PFSK-1 (cell line): ENCODE data around the gene TECTA.

Experiments used
- FOXP2 ChIP-seq: optimal IDR thresholded peaks from 2 replicates; pipeline ENCODE3; 2011; ENCODE audit warnings: borderline replicate concordance, control low read depth, inconsistent platforms; ENCODE audit not compliant: insufficient read depth; ENCODE audit errors: extremely low read length, extremely low read depth
- POLR2AphosphoS5 ChIP-seq: IDR thresholded peaks from 2 replicates; pipeline ENCODE4 v1.6.1; 2012; ENCODE audit warnings: low read depth, mild to moderate bottlenecking, control low read depth, low read length, moderate library complexity
- SIN3A ChIP-seq: IDR thresholded peaks from 2 replicates; pipeline ENCODE4 v1.6.1; 2012; ENCODE audit warnings: mild to moderate bottlenecking, low read length, moderate library complexity, borderline replicate concordance; ENCODE audit not compliant: insufficient read depth
- TAF1 ChIP-seq: IDR thresholded peaks from 2 replicates; pipeline ENCODE4 v1.6.1; 2012; ENCODE audit warnings: low read length, control low read depth, borderline replicate concordance; ENCODE audit not compliant: insufficient read depth
- TF ChIP-seq, protein P1 (sequence below), 2 experiments: IDR thresholded peaks; 2 replicates each; pipeline versions ENCODE4 v1.6.1 to v1.8.0; 2011 to 2012; ENCODE audit warnings: low read depth in 2 of 2, low read length in 2 of 2, control low read depth in 1 of 2, inconsistent platforms in 1 of 2, mild to moderate bottlenecking in 1 of 2, moderate library complexity in 1 of 2; ENCODE audit not compliant: insufficient read depth in 1 of 2

TECTA gene

DNA sequence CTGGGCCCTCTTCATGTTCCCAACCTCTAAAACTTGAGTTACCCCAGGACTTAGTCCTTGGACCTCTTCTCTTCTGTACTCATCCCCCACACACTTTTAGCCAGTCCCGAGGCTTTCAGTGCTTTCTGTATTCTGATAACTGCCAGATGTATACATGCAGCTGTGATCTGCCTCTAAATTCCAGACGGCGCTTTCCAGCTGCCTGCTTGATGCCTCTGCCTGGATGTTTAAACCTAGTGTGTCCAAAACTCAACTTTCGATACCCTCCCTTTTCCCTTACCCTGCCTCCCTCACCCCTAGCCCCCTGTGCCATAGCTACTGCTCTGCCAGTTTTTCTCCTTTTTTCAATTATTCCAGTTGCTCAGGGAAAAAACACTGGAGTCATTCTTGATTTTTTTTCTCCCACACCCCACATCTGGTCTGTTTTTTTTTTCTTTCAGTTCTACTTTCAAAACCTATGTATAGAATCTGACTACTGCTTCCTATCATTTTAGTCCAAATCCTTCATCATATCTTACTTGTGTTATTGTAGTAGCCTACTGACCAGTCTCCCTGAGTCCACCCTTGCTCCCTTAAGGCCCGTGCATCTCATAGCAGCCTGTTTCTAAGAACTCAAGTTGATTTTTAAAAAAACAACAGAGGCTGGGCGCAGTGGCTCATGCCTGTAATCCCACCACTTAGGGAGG, 32.9 kb upstream of the TECTA start:
- TF ChIP-seq SIN3A (no peak), FOXP2 (no peak), TAF1 (no peak), POLR2AphosphoS5 (no peak)
- TF ChIP-seq, protein P1, sequence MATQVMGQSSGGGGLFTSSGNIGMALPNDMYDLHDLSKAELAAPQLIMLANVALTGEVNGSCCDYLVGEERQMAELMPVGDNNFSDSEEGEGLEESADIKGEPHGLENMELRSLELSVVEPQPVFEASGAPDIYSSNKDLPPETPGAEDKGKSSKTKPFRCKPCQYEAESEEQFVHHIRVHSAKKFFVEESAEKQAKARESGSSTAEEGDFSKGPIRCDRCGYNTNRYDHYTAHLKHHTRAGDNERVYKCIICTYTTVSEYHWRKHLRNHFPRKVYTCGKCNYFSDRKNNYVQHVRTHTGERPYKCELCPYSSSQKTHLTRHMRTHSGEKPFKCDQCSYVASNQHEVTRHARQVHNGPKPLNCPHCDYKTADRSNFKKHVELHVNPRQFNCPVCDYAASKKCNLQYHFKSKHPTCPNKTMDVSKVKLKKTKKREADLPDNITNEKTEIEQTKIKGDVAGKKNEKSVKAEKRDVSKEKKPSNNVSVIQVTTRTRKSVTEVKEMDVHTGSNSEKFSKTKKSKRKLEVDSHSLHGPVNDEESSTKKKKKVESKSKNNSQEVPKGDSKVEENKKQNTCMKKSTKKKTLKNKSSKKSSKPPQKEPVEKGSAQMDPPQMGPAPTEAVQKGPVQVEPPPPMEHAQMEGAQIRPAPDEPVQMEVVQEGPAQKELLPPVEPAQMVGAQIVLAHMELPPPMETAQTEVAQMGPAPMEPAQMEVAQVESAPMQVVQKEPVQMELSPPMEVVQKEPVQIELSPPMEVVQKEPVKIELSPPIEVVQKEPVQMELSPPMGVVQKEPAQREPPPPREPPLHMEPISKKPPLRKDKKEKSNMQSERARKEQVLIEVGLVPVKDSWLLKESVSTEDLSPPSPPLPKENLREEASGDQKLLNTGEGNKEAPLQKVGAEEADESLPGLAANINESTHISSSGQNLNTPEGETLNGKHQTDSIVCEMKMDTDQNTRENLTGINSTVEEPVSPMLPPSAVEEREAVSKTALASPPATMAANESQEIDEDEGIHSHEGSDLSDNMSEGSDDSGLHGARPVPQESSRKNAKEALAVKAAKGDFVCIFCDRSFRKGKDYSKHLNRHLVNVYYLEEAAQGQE (IDR thresholded peaks at IDR 0.05; ENCODE audit: insufficient read depth in 1 of 2, low read depth in 2 of 2, low read length in 2 of 2): no peak

DNA sequence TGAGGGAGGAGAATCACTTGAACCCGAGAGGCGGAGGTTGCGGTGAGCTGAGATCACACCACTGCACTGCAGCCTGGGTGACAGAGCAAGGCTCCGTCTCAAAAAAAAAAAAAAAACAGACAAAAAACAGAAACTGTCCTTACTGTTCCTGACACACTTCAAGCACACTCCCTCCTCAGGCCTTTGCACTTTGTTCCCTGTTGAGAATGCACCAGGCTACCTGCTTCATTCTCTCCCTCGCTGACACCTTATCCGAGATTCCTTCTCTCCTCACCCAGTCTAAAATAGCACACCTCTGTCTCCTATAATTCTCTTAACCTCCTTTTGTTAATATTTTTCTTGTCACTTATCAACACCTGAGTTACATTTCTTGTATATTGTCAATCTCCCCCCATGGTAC, 32.3 kb upstream of the TECTA start:
- TF ChIP-seq POLR2AphosphoS5 (no peak), FOXP2 (no peak), SIN3A (no peak), TAF1 (no peak)
- TF ChIP-seq, protein P1 (IDR thresholded peaks at IDR 0.05; ENCODE audit: insufficient read depth in 1 of 2, low read depth in 2 of 2, low read length in 2 of 2): no peak

DNA sequence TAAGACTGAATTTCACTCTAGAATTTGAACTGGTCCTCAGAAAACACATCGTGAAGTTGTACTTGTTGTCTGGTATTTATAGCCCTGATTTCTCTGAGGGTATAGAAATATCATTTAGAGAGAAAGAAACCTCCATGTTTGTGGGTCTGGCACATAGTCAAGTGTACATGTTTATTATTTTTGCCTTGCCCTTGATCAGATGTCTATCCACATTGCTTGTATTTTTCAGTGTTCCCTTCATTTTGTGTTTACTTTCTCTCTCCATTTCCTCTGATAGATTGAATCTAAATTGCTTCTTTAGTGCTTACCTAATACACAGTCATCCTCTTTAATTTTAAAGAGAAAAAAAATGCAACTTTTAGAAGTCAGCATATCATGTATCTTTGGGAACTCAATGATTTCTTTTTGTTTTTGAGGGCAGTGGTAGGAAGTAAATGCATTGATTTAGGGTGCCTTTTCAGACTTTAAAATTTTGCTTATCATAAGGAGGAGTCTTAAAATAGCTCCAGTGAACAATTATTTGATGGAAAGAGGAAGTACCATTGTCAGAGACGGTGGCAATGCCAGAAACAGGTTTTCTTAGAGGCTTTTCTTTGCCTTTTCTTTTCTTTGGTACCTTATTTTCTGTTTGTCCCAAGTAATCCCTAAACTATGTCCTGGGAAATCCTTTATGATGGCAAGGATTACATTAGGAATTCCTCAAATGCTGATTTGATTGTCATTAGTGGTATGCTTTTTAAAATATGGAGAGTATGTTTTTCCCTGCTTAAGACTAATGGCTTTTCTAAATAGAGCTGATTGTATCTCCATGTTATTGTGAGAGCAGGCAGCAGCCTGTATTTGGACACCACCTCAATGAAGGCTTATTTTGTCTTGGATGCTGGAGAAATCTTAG, 29.8 kb upstream of the TECTA start:
- no peak for TF ChIP-seq TAF1
- no peak for TF ChIP-seq POLR2AphosphoS5
- TF ChIP-seq SIN3A: no peak
- TF ChIP-seq FOXP2: no peak
- TF ChIP-seq, protein P1 (IDR thresholded peaks at IDR 0.05; ENCODE audit: insufficient read depth in 1 of 2, low read depth in 2 of 2, low read length in 2 of 2): no peak

DNA sequence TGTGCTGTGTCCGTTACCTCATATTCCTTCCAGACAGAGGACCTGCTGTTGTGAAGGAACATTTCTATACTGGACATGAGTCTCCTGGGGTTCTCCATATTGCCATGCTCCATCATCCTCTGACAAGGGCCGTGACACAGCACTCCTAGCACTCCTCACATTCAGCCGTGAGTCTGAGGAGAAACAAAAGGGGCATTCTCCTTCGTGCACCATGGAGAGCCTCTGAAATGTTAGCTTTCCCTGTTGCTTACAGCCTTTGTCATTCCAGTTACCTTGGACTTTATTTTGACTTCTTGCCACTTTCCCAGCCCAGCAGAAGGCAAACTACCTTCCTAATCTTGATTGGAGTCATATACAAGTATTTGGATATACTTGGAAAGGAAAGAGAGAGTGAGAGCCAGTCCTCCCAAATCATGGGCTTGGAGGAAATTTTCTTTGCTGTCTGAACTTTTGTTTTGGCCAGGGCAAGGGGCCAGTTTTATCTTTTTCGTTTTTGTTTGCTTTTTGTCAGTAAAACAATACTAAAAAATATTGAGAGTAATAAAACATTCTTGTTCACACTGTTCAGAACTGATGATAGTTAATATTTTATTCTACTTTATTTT, 29.1 kb upstream of the TECTA start:
- TF ChIP-seq FOXP2: no peak
- no peak for TF ChIP-seq SIN3A
- TF ChIP-seq POLR2AphosphoS5: no peak

DNA sequence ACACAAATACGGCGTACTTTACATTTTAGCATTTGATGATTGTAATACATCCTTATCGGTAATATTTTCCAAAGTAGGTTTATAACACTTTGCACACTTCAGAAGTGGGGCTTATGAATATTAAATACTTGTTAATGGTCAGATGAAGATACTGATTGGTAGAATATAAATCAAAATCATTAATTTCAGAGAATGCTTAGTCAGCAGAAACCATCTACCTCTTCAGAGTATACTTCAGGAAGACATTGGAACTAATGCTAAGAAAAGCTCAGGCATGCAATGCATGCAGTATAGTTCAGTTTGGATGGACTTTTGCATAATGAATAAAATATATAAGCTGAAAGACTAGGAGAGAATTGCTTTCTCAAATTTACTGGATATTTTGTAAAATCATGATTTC, 19.7 kb upstream of the TECTA start:
- TF ChIP-seq TAF1: no peak

DNA sequence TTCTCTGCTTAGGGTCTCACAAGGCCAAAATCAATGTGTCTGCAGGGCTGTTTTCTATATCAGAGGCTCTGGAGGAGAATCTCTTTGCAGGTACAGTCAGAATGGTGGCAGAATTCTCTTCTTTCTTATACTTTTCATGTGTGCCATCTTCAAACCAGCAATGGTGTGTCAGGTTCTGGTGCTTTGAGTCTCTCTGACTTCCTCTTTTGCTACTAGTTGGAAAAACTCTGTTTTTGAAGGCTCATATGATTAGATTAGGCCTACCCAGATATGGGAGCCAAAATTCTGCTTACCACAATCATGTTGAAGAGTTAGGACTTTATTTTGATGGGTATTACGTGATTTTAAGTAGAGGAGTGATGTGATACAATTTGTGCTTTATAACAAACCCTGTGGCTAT, 18.8 kb upstream of the TECTA start:
- TF ChIP-seq, protein P1 (IDR thresholded peaks at IDR 0.05; ENCODE audit: insufficient read depth in 1 of 2, low read depth in 2 of 2, low read length in 2 of 2): no peak
- TF ChIP-seq TAF1: no peak
- no peak for TF ChIP-seq POLR2AphosphoS5
- no peak for TF ChIP-seq SIN3A
- TF ChIP-seq FOXP2: no peak
